Immature natural killer cell (primary cell): ENCODE data around the gene DIPK1C. TPM values are rescaled to one million over a fixed set of nuclear protein-coding genes. Genes with fewer than 3 reads are reported as not detected.
"Not testable (repeated sequence)": the region's sequence is repeated elsewhere in the genome, so short reads cannot be mapped to it uniquely, and the experiment has no call there.

Experiments
- DNase-seq, 3 donors: peaks; one replicate each; pipeline ENCODE4 v3.0.0; 2022; ENCODE audit warnings: mixed read lengths in 1 of 3
- H3K27ac Mint-ChIP-seq, 6 donors: one replicate each; pipeline ENCODE4 v1.8.0; 2020; ENCODE audit warnings: mixed read lengths in 6 of 6, mild to moderate bottlenecking in 5 of 6, inconsistent platforms in 4 of 6, moderate library complexity in 3 of 6
- H3K27me3 Mint-ChIP-seq, 3 donors: one replicate each; pipeline ENCODE4 v1.8.0; 2020 to 2021; ENCODE audit warnings: low read depth in 3 of 3, mild to moderate bottlenecking in 3 of 3, mixed read lengths in 3 of 3, moderate library complexity in 3 of 3, inconsistent platforms in 1 of 3
- H3K36me3 Mint-ChIP-seq, 3 donors: one replicate each; pipeline ENCODE4 v1.8.0; 2020; ENCODE audit warnings: mixed read lengths in 3 of 3, inconsistent platforms in 2 of 3, mild to moderate bottlenecking in 2 of 3
- H3K4me1 Mint-ChIP-seq, 2 donors: one replicate each; pipeline ENCODE4 v1.8.0; 2020; ENCODE audit warnings: inconsistent platforms in 2 of 2, mild to moderate bottlenecking in 2 of 2, mixed read lengths in 2 of 2, moderate library complexity in 1 of 2
- H3K4me3 Mint-ChIP-seq, 5 donors: one replicate each; pipeline ENCODE4 v1.8.0; 2020; ENCODE audit warnings: mild to moderate bottlenecking in 5 of 5, mixed read lengths in 5 of 5, inconsistent platforms in 3 of 5, moderate library complexity in 3 of 5
- H3K9me3 Mint-ChIP-seq, 6 donors: one replicate each; pipeline ENCODE4 v1.8.0; 2020; ENCODE audit warnings: mild to moderate bottlenecking in 6 of 6, mixed read lengths in 6 of 6, inconsistent platforms in 4 of 6, moderate library complexity in 3 of 6
- polyA plus RNA-seq, 3 donors: library from polyadenylated mRNA; unstranded; fragments of 300-500 nt; fragmentation: Illumina TruSeq; gene quantifications; one replicate each; pipeline ENCODE4 v1.2.3, GENCODE V29; 2021

Gene DIPK1C
- polyA plus RNA-seq = not detected

DNA sequence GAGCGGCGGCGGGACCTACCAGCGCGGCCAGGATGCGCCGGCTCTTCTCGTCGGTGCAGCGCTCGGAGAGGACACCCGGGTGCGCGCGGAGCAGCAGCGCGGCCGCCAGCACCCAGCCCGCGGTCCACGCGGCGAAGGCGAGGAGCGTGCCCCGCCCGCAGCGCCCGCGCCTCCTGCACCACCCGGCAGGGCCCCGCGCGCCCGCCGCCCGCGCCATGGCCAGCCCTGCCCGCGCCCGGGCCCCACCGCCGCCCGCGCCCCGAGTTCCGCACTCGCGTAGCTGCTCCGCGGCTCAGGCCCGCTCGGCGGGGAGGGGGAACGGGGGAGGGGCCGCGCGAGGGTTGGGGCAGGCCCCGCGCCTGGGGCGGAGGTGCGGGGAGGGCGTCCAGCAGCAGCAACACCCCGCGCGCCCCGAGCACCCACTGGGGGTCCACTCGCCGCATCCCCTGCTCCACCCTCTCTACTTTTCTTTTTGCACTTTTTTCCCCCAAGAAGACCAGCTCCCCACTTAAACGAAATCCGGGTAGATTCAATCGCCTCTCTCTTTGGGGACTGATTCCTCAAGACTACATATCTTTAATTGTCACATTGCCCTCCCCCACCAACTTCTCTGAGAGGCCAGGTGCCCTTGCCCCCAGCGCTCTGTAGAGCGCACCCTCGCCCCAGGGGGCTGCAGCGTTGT lies at the start of gene DIPK1C:
Gene DIPK1C, minus strand, starts transcription at position 266 of the 682 bp plus-strand sequence. Its CDS starts 49 bp downstream, at position 217.
- Mint-ChIP-seq H3K27ac (no peak within 1 kb of the TSS), H3K27me3 (peaks cover 5 to 24% (median 5%) of the 10 kb centered on the region in 3 donors), H3K9me3 (no peaks in the 10 kb centered on the region), H3K4me3 (peak within 1 kb of the TSS in 3 of 5 donors; percentile 42 to 70 (median 51)), H3K36me3 (no peaks in the 10 kb centered on the region), H3K4me1 (peaks cover 0 to 2% of the 10 kb centered on the region in 2 donors)
- DNase-seq = no peak

DNA sequence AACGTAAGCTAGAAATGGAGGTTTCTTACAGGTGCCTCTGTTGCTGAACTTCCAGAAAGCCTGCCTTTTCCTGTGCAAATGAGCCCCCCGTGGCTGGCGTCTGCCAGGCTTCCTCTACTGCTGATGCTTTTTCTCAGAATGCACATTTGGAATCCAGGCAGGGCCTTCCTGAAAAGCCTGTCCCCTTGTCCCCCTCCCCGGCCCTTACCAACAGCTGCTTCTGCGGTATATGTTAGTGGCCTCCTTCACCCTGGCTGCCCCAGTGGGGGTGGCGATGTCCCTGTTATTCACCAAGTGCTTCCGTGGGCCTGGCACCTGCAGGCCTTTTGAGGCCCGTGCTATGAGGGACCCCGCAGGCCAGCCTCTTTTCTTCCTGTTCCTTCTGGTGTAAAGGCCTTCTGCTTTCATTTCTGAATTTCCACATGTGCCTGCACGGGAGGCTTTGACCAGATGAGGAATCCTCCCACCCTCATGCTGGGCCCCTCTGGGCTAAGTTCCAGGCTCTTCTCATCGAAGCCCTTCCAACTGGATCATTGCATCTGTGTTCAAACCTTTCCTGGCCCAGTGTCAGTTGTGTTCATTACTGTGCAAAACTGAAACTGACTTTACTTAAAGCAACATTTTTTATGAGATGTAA lies 49.5 kb upstream of the DIPK1C start:
- peaks cover 14 to 18% of the 10 kb centered on the region in 2 donors for H3K4me1 Mint-ChIP-seq
- H3K4me3 Mint-ChIP-seq = no peak overlapping the region
- no peaks in the 10 kb centered on the region for H3K27me3 Mint-ChIP-seq
- peak overlapping the region in 2 of 6 donors; percentile 19 to 53 for H3K27ac Mint-ChIP-seq
- H3K36me3 Mint-ChIP-seq = peaks cover 22 to 68% (median 27%) of the 10 kb centered on the region in 3 donors
- DNase-seq = no peak
- H3K9me3 Mint-ChIP-seq = no peaks in the 10 kb centered on the region

DNA sequence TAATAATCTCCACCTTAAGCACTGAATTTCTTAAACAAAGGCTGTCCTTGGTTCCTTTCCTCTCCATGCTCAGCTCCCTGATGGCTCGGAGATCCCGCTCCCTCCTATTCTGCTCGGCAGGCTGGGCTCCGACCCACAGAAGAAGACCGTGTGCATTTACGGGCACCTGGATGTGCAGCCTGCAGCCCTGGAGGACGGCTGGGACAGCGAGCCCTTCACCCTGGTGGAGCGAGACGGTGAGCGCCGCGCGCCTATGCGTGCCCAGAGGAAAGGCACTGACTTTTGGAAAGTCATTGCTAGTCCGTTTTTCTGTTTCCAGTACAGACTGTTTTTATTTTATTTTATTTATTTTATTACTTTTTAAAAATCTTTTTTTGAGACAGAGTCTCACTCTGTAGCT lies 48.7 kb upstream of the DIPK1C start:
- Mint-ChIP-seq H3K4me3 (no peak overlapping the region), H3K9me3 (no peaks in the 10 kb centered on the region), H3K27me3 (no peaks in the 10 kb centered on the region), H3K36me3 (peaks cover 27 to 69% (median 32%) of the 10 kb centered on the region in 3 donors), H3K27ac (peak overlapping the region in 2 of 6 donors; percentile 12 to 20), H3K4me1 (peaks cover 19 to 26% of the 10 kb centered on the region in 2 donors)
- DNase-seq = no peak

DNA sequence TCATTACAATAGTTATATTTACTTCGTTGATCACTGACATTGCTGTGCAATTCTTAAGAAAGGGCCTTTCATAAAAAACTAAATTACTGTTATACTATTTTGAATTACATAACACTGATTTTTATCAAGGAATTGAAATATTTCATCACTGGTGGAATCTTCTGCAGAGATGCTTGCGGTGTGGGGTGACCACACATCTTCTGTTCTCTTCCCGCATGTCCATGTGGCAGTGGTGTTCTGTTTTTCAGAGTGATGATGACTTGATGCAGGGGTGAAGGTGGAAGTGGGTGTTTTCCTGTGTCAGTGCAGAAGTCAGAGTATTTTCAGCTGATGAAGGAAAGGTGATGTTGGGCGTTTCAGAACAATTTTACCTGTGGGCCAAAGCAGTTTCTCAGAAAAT lies 46.0 kb upstream of the DIPK1C start:
- Mint-ChIP-seq H3K4me1 (peaks cover 45 to 53% of the 10 kb centered on the region in 2 donors), H3K36me3 (peaks cover 30 to 55% (median 31%) of the 10 kb centered on the region in 3 donors), H3K4me3 (no peak overlapping the region), H3K27me3 (peaks cover 7 to 11% (median 7%) of the 10 kb centered on the region in 3 donors), H3K27ac (peak overlapping the region in 3 of 6 donors; percentile 25 to 46 (median 37)), H3K9me3 (no peaks in the 10 kb centered on the region)
- no peak for DNase-seq

DNA sequence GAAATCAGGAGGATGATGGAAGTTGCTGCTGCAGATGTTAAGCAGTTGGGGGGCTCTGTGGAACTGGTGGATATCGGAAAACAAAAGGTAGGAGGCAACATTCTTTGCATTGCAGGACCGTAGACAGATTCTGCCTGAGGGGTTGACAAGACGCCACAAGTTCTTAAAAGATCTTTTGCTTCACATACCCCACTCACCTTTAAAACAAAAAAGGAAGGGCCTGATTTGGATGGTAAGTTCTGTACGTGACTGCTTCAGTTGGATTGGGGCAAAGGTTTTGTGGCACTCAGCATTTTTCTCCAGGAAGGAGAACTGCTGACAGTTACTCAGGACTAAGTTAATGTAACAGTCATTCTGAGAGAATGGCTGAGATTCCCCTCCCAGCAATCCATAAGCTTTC lies 44.3 kb upstream of the DIPK1C start:
- peaks cover 52 to 56% of the 10 kb centered on the region in 2 donors for H3K4me1 Mint-ChIP-seq
- H3K4me3 Mint-ChIP-seq = peak overlapping the region in 2 of 5 donors; percentile 22 to 49
- H3K9me3 Mint-ChIP-seq = no peaks in the 10 kb centered on the region
- peaks cover 23 to 38% (median 24%) of the 10 kb centered on the region in 3 donors for H3K36me3 Mint-ChIP-seq
- H3K27ac Mint-ChIP-seq = peak overlapping the region; percentile 11 to 99 (median 80)
- H3K27me3 Mint-ChIP-seq = peaks cover 7 to 13% (median 7%) of the 10 kb centered on the region in 3 donors
- DNase-seq = no peak

DNA sequence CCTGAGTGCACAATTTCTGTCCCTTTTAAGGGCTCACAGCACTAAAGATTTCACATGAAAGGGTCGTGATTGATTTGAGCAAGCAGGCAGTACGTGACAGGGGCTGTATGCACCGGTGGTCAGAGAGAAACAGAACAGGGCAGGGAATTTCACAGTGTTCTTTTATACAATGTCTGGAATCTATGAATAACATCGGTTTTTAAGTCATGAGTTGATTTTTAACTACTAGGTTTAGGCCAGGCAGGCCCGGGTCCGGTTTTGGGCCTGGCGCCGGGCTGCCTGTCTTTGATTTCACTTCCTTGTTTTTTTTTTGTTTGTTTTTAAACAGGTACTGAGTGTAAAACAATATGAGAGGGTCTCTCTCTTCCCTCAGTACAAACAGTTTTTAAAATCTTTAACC lies 43.7 kb upstream of the DIPK1C start:
- H3K36me3 Mint-ChIP-seq = peaks cover 23 to 37% (median 24%) of the 10 kb centered on the region in 3 donors
- H3K9me3 Mint-ChIP-seq, DNase-seq: not testable (repeated sequence)
- peak overlapping the region; percentile 17 to 95 (median 61) for H3K4me3 Mint-ChIP-seq
- peaks cover 10 to 20% (median 11%) of the 10 kb centered on the region in 3 donors for H3K27me3 Mint-ChIP-seq
- H3K4me1 Mint-ChIP-seq = peaks cover 54 to 57% of the 10 kb centered on the region in 2 donors
- H3K27ac Mint-ChIP-seq = peak overlapping the region; percentile 87 to 99 (median 98)

DNA sequence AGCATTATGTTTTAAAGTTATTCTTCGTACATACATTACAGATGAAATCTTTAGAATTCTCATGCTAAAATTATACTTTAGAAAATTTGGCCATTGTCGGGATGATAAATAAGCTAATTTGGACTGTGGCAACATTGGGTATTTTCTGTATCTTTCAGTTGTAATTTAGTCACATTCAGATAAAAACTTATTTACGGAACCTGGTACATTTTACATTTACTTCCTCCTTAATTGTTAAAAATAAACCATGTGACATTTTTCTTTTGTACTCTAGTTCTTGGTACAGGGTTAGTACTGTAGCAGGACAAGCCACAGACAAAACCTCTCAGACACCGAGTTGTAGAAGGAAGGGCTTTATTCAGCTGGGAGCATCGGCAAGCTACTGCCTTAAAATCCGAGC lies 43.3 kb upstream of the DIPK1C start:
- Mint-ChIP-seq H3K9me3 (no peaks in the 10 kb centered on the region), H3K36me3 (peaks cover 23 to 34% (median 24%) of the 10 kb centered on the region in 3 donors), H3K4me1 (peaks cover 56 to 61% of the 10 kb centered on the region in 2 donors), H3K27ac (peak overlapping the region; percentile 87 to 99 (median 98)), H3K27me3 (peaks cover 14 to 24% (median 15%) of the 10 kb centered on the region in 3 donors), H3K4me3 (peak overlapping the region; percentile 17 to 95 (median 61))
- no peak for DNase-seq

DNA sequence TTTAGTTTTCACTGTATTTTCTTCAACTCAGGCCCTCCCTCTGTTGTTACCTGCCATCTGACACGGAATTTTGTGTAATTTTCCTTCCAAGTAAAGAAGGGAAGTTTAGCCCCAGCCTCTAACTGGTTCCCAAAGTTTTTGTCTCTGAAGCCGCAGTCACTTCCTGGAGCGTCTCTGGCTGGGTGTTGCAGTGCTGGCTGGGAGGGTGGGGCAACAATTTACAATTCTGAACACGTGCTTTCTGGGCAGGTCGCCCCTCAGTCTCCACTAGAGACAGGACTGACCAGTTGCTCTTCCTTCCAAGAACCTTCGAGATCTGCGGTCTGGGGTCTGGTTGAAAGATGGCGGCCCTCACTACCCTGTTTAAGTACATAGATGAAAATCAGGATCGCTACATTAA lies 42.5 kb upstream of the DIPK1C start:
- Mint-ChIP-seq H3K4me3 (peak overlapping the region; percentile 88 to 95 (median 89)), H3K27me3 (peaks cover 14 to 24% (median 15%) of the 10 kb centered on the region in 3 donors), H3K9me3 (no peaks in the 10 kb centered on the region), H3K27ac (peak overlapping the region; percentile 97 to 99 (median 98)), H3K4me1 (peaks cover 57 to 62% of the 10 kb centered on the region in 2 donors), H3K36me3 (peaks cover 22 to 32% (median 23%) of the 10 kb centered on the region in 3 donors)
- peak in 2 of 3 donors; percentile 65 to 77 for DNase-seq

DNA sequence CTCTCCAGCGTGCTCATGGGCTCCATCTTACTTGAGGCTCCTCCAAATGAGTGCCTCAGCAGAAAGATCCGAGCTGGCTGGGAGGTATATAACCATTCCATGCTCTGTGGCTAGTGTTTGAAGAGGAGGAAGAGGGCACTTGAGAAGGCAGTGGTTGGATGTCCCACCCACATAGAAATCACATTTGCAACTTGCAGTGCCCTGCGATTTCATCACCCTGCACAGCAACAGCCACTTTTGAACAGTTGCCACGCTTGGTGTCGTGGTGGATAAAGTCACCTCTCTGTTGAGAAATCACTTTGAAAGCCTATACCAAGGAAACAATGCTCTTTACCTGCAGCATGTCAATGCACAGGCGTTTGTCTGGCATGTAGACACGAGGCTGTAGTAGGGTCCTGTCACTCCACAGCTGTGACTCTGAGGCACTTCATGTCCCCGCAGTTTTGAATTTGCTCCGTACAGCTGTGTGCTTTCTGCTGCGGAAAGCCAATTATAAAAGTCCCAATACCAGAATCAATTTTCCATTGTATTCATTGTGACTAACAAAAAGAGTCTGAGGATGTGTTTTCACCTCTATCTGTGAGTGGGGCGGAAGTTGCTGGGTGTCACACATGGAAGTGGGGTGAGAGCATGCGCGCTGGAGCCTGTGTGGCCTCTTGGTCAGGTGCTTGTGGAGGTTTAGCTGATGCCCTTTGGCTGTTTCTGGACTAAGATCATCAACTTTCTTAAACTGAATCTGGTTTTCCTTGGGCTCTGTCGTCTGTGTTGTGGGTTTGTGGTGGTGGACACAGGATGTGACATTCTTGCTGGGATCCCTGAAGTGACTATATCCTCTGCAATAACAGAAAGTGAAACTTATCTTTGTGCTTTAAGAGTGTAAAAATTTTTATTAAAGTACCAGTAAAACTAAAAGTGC lies 41.9 kb upstream of the DIPK1C start:
- peaks cover 57 to 62% of the 10 kb centered on the region in 2 donors for H3K4me1 Mint-ChIP-seq
- H3K27me3 Mint-ChIP-seq = peaks cover 14 to 24% (median 15%) of the 10 kb centered on the region in 3 donors
- peak overlapping the region; percentile 88 to 95 (median 89) for H3K4me3 Mint-ChIP-seq
- H3K27ac Mint-ChIP-seq = peak overlapping the region; percentile 97 to 99 (median 98)
- peak; percentile 82 to 86 (median 85) for DNase-seq
- peaks cover 20 to 29% (median 23%) of the 10 kb centered on the region in 3 donors for H3K36me3 Mint-ChIP-seq
- no peaks in the 10 kb centered on the region for H3K9me3 Mint-ChIP-seq

DNA sequence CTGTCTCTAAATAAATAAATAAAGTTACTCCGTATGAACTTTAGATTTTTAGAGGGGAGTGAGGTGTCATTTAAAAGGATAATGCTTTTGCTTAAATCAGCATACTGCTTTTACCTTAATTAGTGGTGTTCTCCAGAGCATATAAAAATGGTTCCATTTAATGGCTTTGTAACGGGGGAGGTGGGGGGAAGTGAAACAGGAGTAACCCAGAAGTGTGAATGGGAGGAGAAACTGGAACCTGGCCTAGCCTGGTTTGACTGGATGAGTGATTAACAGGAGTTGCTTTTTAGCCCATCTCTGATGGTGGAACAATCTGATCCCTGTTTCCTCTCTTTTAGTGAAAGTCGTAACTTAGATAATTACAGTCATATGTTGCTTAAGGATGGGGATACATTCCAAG lies 40.7 kb upstream of the DIPK1C start:
- DNase-seq = no peak
- H3K4me3 Mint-ChIP-seq = peak overlapping the region; percentile 78 to 95 (median 94)
- H3K27me3 Mint-ChIP-seq = peaks cover 14 to 24% (median 15%) of the 10 kb centered on the region in 3 donors
- peak overlapping the region; percentile 72 to 99 (median 87) for H3K27ac Mint-ChIP-seq
- peaks cover 13 to 19% (median 16%) of the 10 kb centered on the region in 3 donors for H3K36me3 Mint-ChIP-seq
- H3K4me1 Mint-ChIP-seq = peaks cover 56% of the 10 kb centered on the region in 2 donors
- no peaks in the 10 kb centered on the region for H3K9me3 Mint-ChIP-seq

DNA sequence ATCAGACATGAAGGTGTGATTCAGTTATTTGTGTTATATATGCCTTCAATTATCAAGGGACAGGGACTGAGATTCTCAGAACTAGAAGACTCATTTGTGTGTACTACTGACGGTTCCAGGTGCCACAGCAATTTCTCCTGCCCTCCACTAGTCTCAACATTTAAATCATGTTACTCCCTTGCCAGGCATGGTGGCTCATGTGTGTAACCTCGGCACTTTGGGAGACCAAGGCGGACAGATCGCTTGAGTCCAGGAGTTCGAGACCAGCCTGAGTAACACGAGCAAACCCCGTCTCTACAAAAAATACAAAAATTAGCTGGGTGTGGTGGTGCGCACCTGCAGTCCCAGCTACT lies 40.2 kb upstream of the DIPK1C start:
- peaks cover 9 to 14% (median 12%) of the 10 kb centered on the region in 3 donors for H3K36me3 Mint-ChIP-seq
- H3K9me3 Mint-ChIP-seq = no peaks in the 10 kb centered on the region
- H3K4me1 Mint-ChIP-seq = peaks cover 55 to 56% of the 10 kb centered on the region in 2 donors
- H3K27me3 Mint-ChIP-seq = peaks cover 14 to 24% (median 15%) of the 10 kb centered on the region in 3 donors
- peak overlapping the region; percentile 78 to 95 (median 94) for H3K4me3 Mint-ChIP-seq
- H3K27ac Mint-ChIP-seq = peak overlapping the region; percentile 72 to 99 (median 87)
- DNase-seq = no peak

DNA sequence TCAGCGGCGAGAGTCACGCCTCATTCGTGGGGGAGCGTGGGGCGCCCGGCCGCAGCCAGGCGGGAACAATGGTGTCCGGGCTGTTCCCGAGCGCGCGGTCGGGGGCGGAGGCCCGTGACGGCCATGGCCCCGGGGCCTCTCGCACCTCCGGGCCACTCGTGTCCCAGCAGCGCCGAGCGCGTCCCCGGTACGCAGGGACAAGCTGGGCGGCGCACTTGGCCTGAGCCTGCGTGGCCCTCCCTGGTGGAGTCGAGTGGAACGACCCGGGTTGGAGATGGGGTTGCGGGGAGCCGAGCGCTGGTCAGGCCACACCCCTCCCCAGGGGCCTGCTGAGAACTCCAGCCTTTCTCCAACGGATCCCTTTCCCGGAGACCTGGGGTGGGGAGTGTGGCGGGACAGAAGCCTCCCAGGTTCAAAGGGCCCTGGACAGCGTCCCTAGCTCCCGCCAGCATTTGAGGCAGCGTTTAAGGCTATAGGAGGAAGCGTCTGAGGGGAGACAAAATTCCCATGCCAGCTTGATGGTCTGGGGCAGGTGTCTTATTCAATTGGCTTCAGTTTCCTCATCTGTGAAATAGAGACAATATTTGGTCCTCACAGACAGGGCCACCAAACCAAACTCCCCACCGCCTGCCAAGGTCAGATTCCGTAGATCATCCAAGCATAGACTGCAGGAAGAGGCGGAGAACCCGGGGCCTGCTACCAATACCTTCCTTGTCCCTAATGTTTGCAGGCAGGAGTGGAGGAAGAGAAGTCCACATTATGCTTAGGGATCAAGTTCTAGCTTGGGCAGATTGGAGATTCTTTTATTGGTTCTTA lies 39.6 kb upstream of the DIPK1C start:
- peak overlapping the region; percentile 97 to 99 (median 98) for H3K27ac Mint-ChIP-seq
- H3K4me3 Mint-ChIP-seq = peak overlapping the region; percentile 92 to 97 (median 95)
- peaks cover 14 to 24% (median 15%) of the 10 kb centered on the region in 3 donors for H3K27me3 Mint-ChIP-seq
- H3K9me3 Mint-ChIP-seq = no peaks in the 10 kb centered on the region
- H3K4me1 Mint-ChIP-seq = peaks cover 54 to 56% of the 10 kb centered on the region in 2 donors
- H3K36me3 Mint-ChIP-seq = peaks cover 8 to 11% (median 10%) of the 10 kb centered on the region in 3 donors
- no peak for DNase-seq
